GM18499 (cell line): ENCODE data around the gene ACOX3.
"Not testable (repeated sequence)": the region's sequence is repeated elsewhere in the genome, so short reads cannot be mapped to it uniquely, and the experiment has no call there.

Experiments
- ATAC-seq: cut with Tn5 transposase; IDR thresholded peaks from one replicate; pipeline ENCODE4 v1.9.1; 2021; ENCODE audit warnings: moderate number of reproducible peaks; ENCODE audit not compliant: insufficient read depth, unreplicated experiment

The ACOX3 gene

GRCh38 chr4:8345053-8345945 lies 95.2 kb downstream of the ACOX3 start:
- ATAC-seq, result no peak

- ATAC-seq, result no peak
Observed at GRCh38 chr4:8344377-8344776, 96.1 kb downstream of the ACOX3 start.

GRCh38 chr4:8343967-8344331 lies 96.6 kb downstream of the ACOX3 start:
- no peak for ATAC-seq

- no peak for ATAC-seq
Observed at GRCh38 chr4:8343262-8343966, 97.1 kb downstream of the ACOX3 start.

GRCh38 chr4:8342651-8343261 lies 97.8 kb downstream of the ACOX3 start:
- ATAC-seq, result no peak

GRCh38 chr4:8341691-8342090 lies 98.8 kb downstream of the ACOX3 start:
- no peak for ATAC-seq

- not testable (repeated sequence) for ATAC-seq
Observed at GRCh38 chr4:8341281-8341680, 99.2 kb downstream of the ACOX3 start.

GRCh38 chr4:8340781-8341241 lies 99.7 kb downstream of the ACOX3 start:
- no peak for ATAC-seq

- ATAC-seq, result no peak
Observed at GRCh38 chr4:8338351-8338961, 102.1 kb downstream of the ACOX3 start.

- ATAC-seq, result no peak
Observed at GRCh38 chr4:8336412-8337075, 104.0 kb downstream of the ACOX3 start.

GRCh38 chr4:8335848-8336247 lies 104.7 kb downstream of the ACOX3 start:
- ATAC-seq, result no peak

GRCh38 chr4:8334786-8335460 lies 105.6 kb downstream of the ACOX3 start:
- no peak for ATAC-seq

- ATAC-seq, result no peak
Observed at GRCh38 chr4:8333726-8334460, 106.6 kb downstream of the ACOX3 start.

GRCh38 chr4:8332891-8333331 lies 107.6 kb downstream of the ACOX3 start:
- ATAC-seq, result no peak

GRCh38 chr4:8332038-8332857 lies 108.3 kb downstream of the ACOX3 start:
- ATAC-seq, result no peak

- ATAC-seq, result no peak
Observed at GRCh38 chr4:8331575-8331955, 109.0 kb downstream of the ACOX3 start.

- no peak for ATAC-seq
Observed at GRCh38 chr4:8330821-8331574, 109.5 kb downstream of the ACOX3 start.
